ENCODE measurements around the gene FOXD1.

Gene FOXD1

DNA sequence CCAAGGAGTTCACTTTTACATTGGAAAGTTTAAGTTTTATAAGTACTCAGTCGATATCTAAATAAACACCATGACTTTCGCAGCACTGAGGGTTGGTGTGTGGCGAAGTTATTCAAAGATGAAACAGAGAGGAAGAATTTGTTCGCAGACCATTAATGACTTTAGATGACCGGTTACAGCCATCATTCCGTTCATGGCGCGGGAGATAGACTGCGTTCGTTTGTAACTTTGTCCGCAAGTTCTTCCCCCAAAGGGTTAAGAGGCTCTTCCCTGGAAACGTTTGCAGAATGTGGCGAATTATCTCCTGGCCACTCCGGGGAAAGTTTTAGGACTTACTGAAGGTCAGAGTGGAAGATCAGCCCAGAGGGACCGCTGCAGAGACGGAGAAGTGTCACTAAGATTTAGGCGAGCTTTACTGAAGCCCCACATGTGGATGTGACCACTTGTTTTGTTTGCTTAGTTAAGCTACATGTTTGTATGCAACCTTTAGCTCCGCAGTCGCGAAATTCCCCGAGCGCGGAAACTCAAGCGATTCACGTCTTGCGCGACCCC lies 2.2 kb upstream of the FOXD1 start:
- TF ChIP-seq, protein P1, sequence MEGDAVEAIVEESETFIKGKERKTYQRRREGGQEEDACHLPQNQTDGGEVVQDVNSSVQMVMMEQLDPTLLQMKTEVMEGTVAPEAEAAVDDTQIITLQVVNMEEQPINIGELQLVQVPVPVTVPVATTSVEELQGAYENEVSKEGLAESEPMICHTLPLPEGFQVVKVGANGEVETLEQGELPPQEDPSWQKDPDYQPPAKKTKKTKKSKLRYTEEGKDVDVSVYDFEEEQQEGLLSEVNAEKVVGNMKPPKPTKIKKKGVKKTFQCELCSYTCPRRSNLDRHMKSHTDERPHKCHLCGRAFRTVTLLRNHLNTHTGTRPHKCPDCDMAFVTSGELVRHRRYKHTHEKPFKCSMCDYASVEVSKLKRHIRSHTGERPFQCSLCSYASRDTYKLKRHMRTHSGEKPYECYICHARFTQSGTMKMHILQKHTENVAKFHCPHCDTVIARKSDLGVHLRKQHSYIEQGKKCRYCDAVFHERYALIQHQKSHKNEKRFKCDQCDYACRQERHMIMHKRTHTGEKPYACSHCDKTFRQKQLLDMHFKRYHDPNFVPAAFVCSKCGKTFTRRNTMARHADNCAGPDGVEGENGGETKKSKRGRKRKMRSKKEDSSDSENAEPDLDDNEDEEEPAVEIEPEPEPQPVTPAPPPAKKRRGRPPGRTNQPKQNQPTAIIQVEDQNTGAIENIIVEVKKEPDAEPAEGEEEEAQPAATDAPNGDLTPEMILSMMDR (IDR thresholded peaks at IDR 0.05; ENCODE audit: insufficient read depth, low read depth, low read length, missing control alignments) = no peak
- no peak for DNase-seq (ENCODE audit: low read depth)
- H3K4me3 ChIP-seq (ENCODE audit: low read depth, low read length) = no peak overlapping the region

DNA sequence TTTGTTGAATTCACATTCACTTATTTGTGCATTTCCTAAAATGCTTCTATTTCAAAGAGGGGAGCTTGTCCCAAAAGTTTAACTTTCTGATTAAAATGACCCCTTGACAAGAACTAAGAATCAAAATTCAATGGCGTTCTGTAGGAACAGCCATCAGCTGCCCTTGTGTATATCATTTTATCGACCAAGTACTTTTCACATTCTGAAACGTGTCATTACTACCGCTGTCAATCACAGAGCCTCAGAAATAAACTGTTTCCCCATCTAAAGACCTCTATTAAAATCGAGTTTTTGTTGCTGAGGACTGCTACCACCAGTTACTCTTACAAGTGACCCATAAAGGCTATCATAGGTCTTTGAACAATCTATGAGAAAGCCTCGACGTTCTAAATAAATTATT lies 1.6 kb upstream of the FOXD1 start:
- no peak overlapping the region for H3K4me3 ChIP-seq (ENCODE audit: low read depth, low read length)
- TF ChIP-seq, protein P1 (IDR thresholded peaks at IDR 0.05; ENCODE audit: insufficient read depth, low read depth, low read length, missing control alignments) = no peak
- DNase-seq (ENCODE audit: low read depth) = no peak

DNA sequence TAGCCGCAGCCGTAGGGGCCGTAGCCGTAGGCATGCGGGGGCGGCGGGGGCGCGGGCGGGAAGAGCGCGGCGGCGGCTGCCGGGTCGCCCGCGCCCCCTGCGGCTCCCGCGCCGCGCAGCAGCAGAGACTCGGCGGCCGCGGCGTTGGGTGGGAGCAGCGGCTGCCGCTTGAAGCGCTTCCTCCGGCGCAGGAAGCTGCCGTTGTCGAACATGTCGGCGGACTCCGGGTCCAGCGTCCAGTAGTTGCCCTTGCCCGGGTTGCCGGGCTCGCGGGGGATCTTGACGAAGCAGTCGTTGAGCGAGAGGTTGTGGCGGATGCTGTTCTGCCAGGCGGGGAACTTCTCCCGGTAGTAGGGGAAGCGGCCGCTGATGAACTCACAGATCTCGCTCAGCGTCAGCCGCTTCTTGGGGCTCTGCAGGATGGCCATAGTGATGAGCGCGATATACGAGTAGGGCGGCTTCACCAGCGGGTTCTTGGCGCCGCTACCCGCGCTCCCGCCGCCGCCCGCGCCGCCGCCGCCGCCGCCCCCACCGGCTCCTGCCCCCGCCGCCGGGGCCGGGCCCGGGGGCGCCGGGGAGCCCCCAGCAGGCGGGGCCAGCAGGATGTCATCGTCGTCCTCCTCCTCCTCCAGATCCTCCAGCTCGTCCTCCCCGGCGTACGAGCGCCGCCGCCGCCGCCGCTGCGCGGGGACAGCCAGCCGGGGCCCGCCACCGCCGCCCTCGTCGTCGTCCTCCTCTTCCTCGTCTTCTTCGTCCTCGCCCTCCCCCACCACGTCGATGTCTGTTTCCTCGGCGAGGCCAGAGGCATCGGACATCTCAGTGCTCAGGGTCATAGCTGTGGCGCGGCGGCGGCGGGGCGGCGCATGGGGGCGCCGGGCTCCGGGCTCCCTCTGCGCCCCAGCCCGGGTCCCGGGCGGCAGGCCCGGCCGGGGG lies 781 bp downstream of the FOXD1 start:
- peak overlapping the region; percentile 60 for H3K4me3 ChIP-seq (ENCODE audit: low read depth, low read length)
- peak; percentile 47 for DNase-seq (ENCODE audit: low read depth)
- TF ChIP-seq, protein P1 (IDR thresholded peaks at IDR 0.05; ENCODE audit: insufficient read depth, low read depth, low read length, missing control alignments) = no peak

DNA sequence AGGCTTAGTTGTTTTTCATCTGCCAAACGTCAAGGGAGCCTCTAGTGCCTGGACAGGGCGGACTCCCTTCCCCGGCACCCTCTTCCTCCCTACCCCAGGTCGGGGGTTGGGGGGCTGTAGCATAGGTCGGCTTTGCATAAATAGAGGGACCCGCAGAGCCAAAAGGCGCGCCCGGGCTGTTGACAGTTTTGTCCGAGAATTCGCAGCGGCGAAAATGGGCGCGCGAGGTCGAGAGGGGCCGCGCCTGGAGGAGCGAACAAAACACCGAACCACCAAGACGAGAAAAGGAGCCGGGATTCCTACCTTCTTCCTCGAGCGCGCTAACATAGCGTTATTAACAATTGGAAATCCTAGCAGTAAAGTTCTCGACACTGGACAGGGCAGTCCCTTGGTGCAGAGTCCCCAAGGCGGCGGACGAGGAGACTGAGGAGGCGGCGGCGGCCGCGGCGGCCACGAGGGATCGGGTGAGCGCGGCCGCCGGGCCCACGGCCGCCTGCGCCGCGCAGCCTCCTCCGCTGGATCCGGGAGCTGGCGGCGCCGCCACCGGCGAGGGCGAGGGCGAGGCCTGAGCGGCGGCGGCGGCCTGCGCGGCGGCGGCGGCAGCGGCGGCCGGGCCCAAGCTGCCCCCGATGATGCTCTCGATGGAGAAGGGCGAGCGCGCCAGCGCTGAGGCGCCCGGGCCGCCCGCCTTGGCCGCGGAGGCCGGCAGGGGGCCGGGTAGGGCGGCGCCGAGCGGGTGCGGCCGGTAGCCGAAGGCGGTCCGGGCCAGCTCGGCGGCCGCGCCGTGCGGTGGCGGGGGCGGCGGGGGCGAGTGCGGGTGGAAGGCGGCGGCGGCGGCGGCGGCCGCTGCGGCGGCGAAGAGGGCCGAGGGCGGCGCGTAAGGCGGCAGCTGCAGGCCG lies 1.7 kb downstream of the FOXD1 start:
- peak overlapping the region; percentile 42 for H3K4me3 ChIP-seq (ENCODE audit: low read depth, low read length)
- TF ChIP-seq, protein P1 (IDR thresholded peaks at IDR 0.05; ENCODE audit: insufficient read depth, low read depth, low read length, missing control alignments) = no peak
- peak; percentile 20 for DNase-seq (ENCODE audit: low read depth)

DNA sequence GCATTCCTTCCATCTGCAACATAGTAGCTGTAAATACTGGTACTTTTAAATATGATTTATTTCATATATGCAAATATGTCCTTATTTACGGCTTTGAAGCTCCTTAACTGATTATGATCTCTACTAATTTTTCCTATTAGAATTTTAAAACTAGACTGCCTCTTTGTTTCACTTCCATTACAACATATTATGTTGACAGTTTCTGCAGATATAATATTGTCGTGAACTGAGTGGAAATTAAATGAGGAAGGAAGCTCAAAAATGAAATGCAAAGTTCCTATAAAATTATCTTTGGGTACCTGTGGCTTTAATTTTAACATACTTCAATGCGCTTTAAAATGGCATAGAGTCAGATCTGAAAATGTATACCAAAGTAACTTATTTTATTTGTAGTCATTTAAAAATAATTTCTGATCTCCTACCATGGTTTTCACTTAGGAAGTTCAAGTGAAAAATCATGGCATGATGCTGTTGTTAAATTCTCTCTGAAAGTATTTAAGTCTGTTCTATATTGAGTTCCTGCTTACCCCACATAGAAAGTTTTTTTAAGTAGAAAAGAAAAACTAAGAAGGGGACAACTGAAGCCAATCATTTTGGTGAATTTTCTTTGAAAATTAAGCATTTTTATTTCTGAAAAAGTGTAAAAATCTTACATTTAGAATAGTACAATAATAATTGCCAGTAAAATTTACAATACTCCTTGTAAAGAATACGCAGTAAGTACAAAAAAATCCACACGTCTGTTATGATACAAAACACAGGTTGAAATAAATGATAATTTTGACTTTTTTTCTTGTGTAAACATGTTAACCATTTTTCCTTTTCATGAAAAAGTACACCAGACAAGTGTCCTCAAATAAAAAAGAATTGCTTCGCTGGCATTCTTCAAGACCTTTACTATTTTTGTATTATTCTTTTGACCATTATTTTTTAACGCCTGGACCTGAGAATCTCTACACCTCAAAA lies 2.6 kb downstream of the FOXD1 start:
- no peak overlapping the region; the same call in 1 of the 2 replicates for H3K4me3 ChIP-seq (ENCODE audit: low read depth, low read length)
- no peak for DNase-seq (ENCODE audit: low read depth)
- TF ChIP-seq, protein P1 (IDR thresholded peaks at IDR 0.05; ENCODE audit: insufficient read depth, low read depth, low read length, missing control alignments) = no peak

Measured in GM12865 (cell line).